ENCODE results near the gene GFPT2. TPM values are rescaled to one million over a fixed set of nuclear protein-coding genes. Genes with fewer than 3 reads are reported as not detected.
A peak's percentile ranks its signal among the peaks of the same experiment; 100 is the strongest.

GFPT2 gene
- total and polyA plus RNA-seq, 2 of the 8 experiments (the other 6 are each of a cell fraction or from before 2014, with no cell fraction given): 83.7 to 143 TPM

DNA sequence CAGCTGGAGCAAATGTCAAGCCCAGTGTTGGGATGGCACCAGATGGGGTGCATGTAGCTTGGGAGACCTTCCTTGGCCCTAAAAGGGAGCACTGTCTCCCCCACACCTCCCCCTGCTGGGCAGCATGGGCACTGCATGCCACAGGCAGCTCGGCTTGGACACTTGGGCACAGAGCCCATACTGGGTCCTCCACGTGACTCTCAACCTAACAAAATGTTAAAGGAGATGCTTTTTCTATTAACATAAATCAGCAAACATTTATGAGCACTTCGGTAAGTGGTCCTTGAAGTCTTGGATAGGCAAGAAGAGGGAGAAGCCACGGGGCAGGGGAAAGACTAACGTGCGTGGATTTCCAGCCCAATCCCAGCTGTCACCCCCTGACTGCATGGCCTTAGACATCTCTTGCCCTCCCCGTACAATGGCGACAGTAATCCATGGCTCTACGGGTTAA is 37.3 kb downstream of the GFPT2 start:
- Histone ChIP-seq H3K56ac (replicated peaks; ENCODE audit: insufficient read length, low read depth, low read length) (no peak overlapping the region), H2AK5ac (ENCODE audit: low read depth, low read length) (no peak overlapping the region), H3K18ac (ENCODE audit: extremely low read depth, low read length) (no peak overlapping the region), H4K8ac (ENCODE audit: extremely low read depth, insufficient read depth, low read length) (no peak overlapping the region), H2BK12ac (ENCODE audit: low read depth, low read length) (no peak overlapping the region), H3K4me2 (ENCODE audit: insufficient read depth in 1 of 2, low read depth in 2 of 2, low read length in 2 of 2) (no peak overlapping the region), H4K20me1 (replicated peaks in 1 of 2; ENCODE audit: control insufficient read depth in 1 of 2, insufficient read depth in 2 of 2, low read length in 2 of 2) (peaks cover 4% of the 10 kb centered on the region in 2 experiments), H3K36me3 (ENCODE audit: control insufficient read depth in 2 of 4, insufficient read depth in 4 of 4, low read length in 3 of 4) (peaks cover 28 to 80% (median 63%) of the 10 kb centered on the region in 4 experiments), H2BK20ac (ENCODE audit: low read length) (no peak overlapping the region), H2BK5ac (ENCODE audit: low read depth, low read length) (no peak overlapping the region), H3K27me3 (replicated peaks in 1 of 4; ENCODE audit: control insufficient read depth in 3 of 4, extremely low read depth in 1 of 4, insufficient read depth in 3 of 4, low read length in 3 of 4) (no peaks in the 10 kb centered on the region), H3K9me3 (ENCODE audit: insufficient read depth in 2 of 2, low read depth in 1 of 2, low read length in 1 of 2) (no peaks in the 10 kb centered on the region), H3K23me2 (ENCODE audit: low read depth, low read length) (no peaks in the 10 kb centered on the region), H2BK15ac (ENCODE audit: low read length) (no peak overlapping the region), H3K79me2 (ENCODE audit: control insufficient read depth in 1 of 2, insufficient read depth in 2 of 2, low read length in 2 of 2) (no peaks in the 10 kb centered on the region), H2BK120ac (replicated peaks; ENCODE audit: low read depth, low read length) (no peak overlapping the region), H3K79me1 (ENCODE audit: low read depth, low read length) (no peaks in the 10 kb centered on the region), H4K91ac (replicated peaks; ENCODE audit: insufficient read length, low read length) (no peak overlapping the region), H3K4me3 (ENCODE audit: extremely low read depth in 1 of 4, insufficient read depth in 2 of 4, low read depth in 3 of 4, low read length in 4 of 4) (no peak overlapping the region), H3K4ac (replicated peaks; ENCODE audit: insufficient read length, low read depth, low read length) (no peak overlapping the region), H3K4me1 (replicated peaks in 1 of 4; ENCODE audit: control insufficient read depth in 3 of 4, insufficient read depth in 4 of 4, low read length in 3 of 4) (no peaks in the 10 kb centered on the region), H3K9ac (replicated peaks in 1 of 4; ENCODE audit: extremely low read depth in 1 of 4, low read depth in 3 of 4, low read length in 3 of 4) (no peak overlapping the region), H3K23ac (ENCODE audit: insufficient read length) (no peak overlapping the region), H4K5ac (ENCODE audit: insufficient read length, low read depth, low read length) (no peak overlapping the region), H2AFZ (ENCODE audit: low read length) (no peak overlapping the region), H3K27ac (ENCODE audit: low read depth, low read length) (no peak overlapping the region), H3K14ac (ENCODE audit: insufficient read length) (no peak overlapping the region)
- ChIA-PET CTCF (ENCODE audit: partially characterized antibody) (interaction anchor here (0.5 to 10.5 kb wide), 42 partner anchors 12 to 483 kb away, joined by 3 to 192 read pairs (median 4); no protein-coding TSS in a partner anchor), POLR2A (ENCODE audit: partially characterized antibody) (interaction anchor here (0.9 to 2.2 kb wide), 9 partner anchors 9 to 29 kb away, joined by 3 to 13 read pairs (median 3); no protein-coding TSS in a partner anchor)
- peak in 1 of 2 experiments; percentile 93 for DNase-seq (ENCODE audit: low read depth in 1 of 2, low spot score in 2 of 2)
- FAIRE-seq: peak; percentile 36
- WGBS, 2 experiments (ENCODE audit: extremely low coverage in 1 of 2, insufficient coverage in 1 of 2, insufficient read length in 1 of 2, insufficient replicate concordance in 2 of 2, low coverage in 1 of 2, low lambda C conversion rate in 2 of 2, missing lambda C conversion rate in 1 of 2): 87% methylated on average over 9 of the region's 9 CpGs; no CpG with 5 or more reads in 1 of the 2 experiments
- no peak for TF ChIP-seq NRF1 (IDR thresholded peaks at IDR 0.05; ENCODE audit: low read depth, low read length)
- 0 out of 2 replicates have a peak, but pooled peaks have one; percentile 21 for TF ChIP-seq MAX (IDR thresholded peaks at IDR 0.05)
- no peak for TF ChIP-seq CTBP2 (IDR thresholded peaks at IDR 0.05; ENCODE audit: borderline replicate concordance, insufficient read depth, insufficient read length, low read length)
- peak; percentile 59 to 72 for TF ChIP-seq RAD21 (IDR thresholded peaks at IDR 0.05 in 1 of 2, conservative IDR thresholded peaks at IDR 0.05 in 1 of 2; ENCODE audit: low read depth in 2 of 2, low read length in 2 of 2)
- TF ChIP-seq CTCF (IDR thresholded peaks at IDR 0.05; ENCODE audit: control extremely low read depth in 1 of 3, insufficient read depth in 1 of 3, low read depth in 1 of 3, low read length in 3 of 3): peak; percentile 91 to 99 (median 98)
- 0 out of 2 replicates have a peak, but pooled peaks have one; percentile 20 for TF ChIP-seq SRF (IDR thresholded peaks at IDR 0.05; ENCODE audit: low read depth, low read length)
- peak; percentile 43; the same call in 1 of the 2 replicates for TF ChIP-seq POLR2AphosphoS5 (IDR thresholded peaks at IDR 0.05; ENCODE audit: low read depth, low read length)
- no peak for TF ChIP-seq EP300 (IDR thresholded peaks at IDR 0.05; ENCODE audit: borderline replicate concordance in 1 of 2, low read depth in 2 of 2, low read length in 2 of 2)
- no peak for TF ChIP-seq TAF1 (IDR thresholded peaks at IDR 0.05; ENCODE audit: low read depth, low read length)

All from H1 (cell line).